IMR-90 (cell line): ENCODE measurements around the gene ASB16. TPM values are rescaled to one million over a fixed set of nuclear protein-coding genes. Genes with fewer than 3 reads are reported as not detected.

Experiments used
- ATAC-seq: fragments of 200-7000 bp; cut with Tn5 transposase; 2 replicates; pipeline ENCODE4 v1.9.1; 2020; ENCODE audit warnings: low read depth, mild to moderate bottlenecking, moderate library complexity
- BruUV-seq: library from RNA; stranded (reverse); fragments of 400-500 nt; replicated peaks from 2 replicates; lab custom pipeline; 2021; lab: Mats Ljungman, UMichigan
- CTCF ChIA-PET: fragments of 300-600 bp; formaldehyde crosslinking; extraction: SDS; loops from one replicate; lab custom pipeline; 2021; ENCODE audit warnings: antibody characterized with exemption; lab: Yijun Ruan, JAX
- POLR2A ChIA-PET: fragments of 300-600 bp; sonication (Branson Sonifier 250); formaldehyde crosslinking; loops from one replicate; lab custom pipeline; 2022; ENCODE audit warnings: antibody characterized with exemption; ENCODE audit not compliant: unreplicated experiment; lab: Charles Lee
- DNase-seq: peaks from one replicate; pipeline ENCODE4 v3.0.0; 2013
- H2AFZ ChIP-seq: replicated peaks from 2 replicates; pipeline ENCODE3; 2013; ENCODE audit warnings: low read length, mild to moderate bottlenecking; ENCODE audit not compliant: poor library complexity
- H2AK5ac ChIP-seq: 2 replicates; pipeline ENCODE4 v1.6.1; 2013; ENCODE audit warnings: low read depth, low read length, inconsistent platforms
- H2AK9ac ChIP-seq: replicated peaks from 2 replicates; pipeline ENCODE3; 2013; ENCODE audit warnings: mild to moderate bottlenecking, low read depth, low read length, moderate library complexity; ENCODE audit not compliant: poor library complexity
- H2BK120ac ChIP-seq: 2 replicates; pipeline ENCODE4 v1.6.1; 2013; ENCODE audit warnings: low read depth, low read length, inconsistent platforms
- H2BK15ac ChIP-seq: 3 replicates; pipeline ENCODE4 v1.6.1; 2013; ENCODE audit warnings: low read depth, low read length, inconsistent platforms
- H2BK20ac ChIP-seq: 2 replicates; pipeline ENCODE4 v1.6.1; 2013; ENCODE audit warnings: low read depth, mild to moderate bottlenecking, inconsistent platforms, low read length, moderate library complexity
- H2BK5ac ChIP-seq: 2 replicates; pipeline ENCODE4 v1.6.1; 2013; ENCODE audit warnings: mild to moderate bottlenecking, low read depth, low read length, inconsistent platforms; ENCODE audit not compliant: poor library complexity, severe bottlenecking
- H3K14ac ChIP-seq: replicated peaks from 2 replicates; pipeline ENCODE4 v1.6.1; 2013; ENCODE audit warnings: low read depth, low read length, inconsistent platforms
- H3K18ac ChIP-seq: 2 replicates; pipeline ENCODE4 v1.6.1; 2013; ENCODE audit warnings: low read depth, low read length, control low read depth
- H3K23ac ChIP-seq: 2 replicates; pipeline ENCODE4 v1.6.1; 2013; ENCODE audit warnings: low read depth, low read length, inconsistent platforms
- H3K27ac ChIP-seq: 2 replicates; pipeline ENCODE4 v1.5.1; 2013; ENCODE audit warnings: mild to moderate bottlenecking, control low read depth, low read length; ENCODE audit not compliant: insufficient read depth
- H3K27me3 ChIP-seq: 2 replicates; pipeline ENCODE4 v1.6.1; 2013; ENCODE audit warnings: low read length; ENCODE audit not compliant: control insufficient read depth, insufficient read depth
- H3K36me3 ChIP-seq: 2 replicates; pipeline ENCODE4 v1.6.1; 2013; ENCODE audit warnings: low read length, mixed read lengths; ENCODE audit not compliant: control insufficient read depth, insufficient read depth
- H3K4ac ChIP-seq: 2 replicates; pipeline ENCODE4 v1.6.1; 2013; ENCODE audit warnings: low read depth, low read length, inconsistent platforms
- H3K4me1 ChIP-seq: 2 replicates; pipeline ENCODE4 v1.6.1; 2013; ENCODE audit warnings: low read length, mixed read lengths; ENCODE audit not compliant: control insufficient read depth, insufficient read depth
- H3K4me2 ChIP-seq: 2 replicates; pipeline ENCODE4 v1.6.1; 2013; ENCODE audit warnings: low read depth, mild to moderate bottlenecking, control low read depth, low read length, moderate library complexity
- H3K4me3 ChIP-seq: 2 replicates; pipeline ENCODE4 v1.5.1; 2013; ENCODE audit warnings: low read depth, mild to moderate bottlenecking, control low read depth, low read length, moderate library complexity; ENCODE audit not compliant: insufficient read depth
- H3K56ac ChIP-seq: 2 replicates; pipeline ENCODE4 v1.6.1; 2013; ENCODE audit warnings: low read length, inconsistent platforms; ENCODE audit not compliant: insufficient read depth; ENCODE audit errors: extremely low read depth
- H3K79me1 ChIP-seq, 2 experiments: 2 replicates each; pipeline ENCODE4 v1.6.1; 2013; ENCODE audit warnings: low read length in 2 of 2, inconsistent platforms in 1 of 2, low read depth in 1 of 2
- H3K9ac ChIP-seq: 2 replicates; pipeline ENCODE4 v1.6.1; 2013; ENCODE audit warnings: low read depth, low read length, control low read depth
- H3K9me1 ChIP-seq: 2 replicates; pipeline ENCODE4 v1.6.1; 2013; ENCODE audit warnings: low read length, inconsistent platforms; ENCODE audit not compliant: insufficient read depth
- H3K9me3 ChIP-seq: 2 replicates; pipeline ENCODE4 v1.6.1; 2013; ENCODE audit warnings: low read length; ENCODE audit not compliant: control insufficient read depth, insufficient read depth
- H4K20me1 ChIP-seq: 2 replicates; pipeline ENCODE4 v1.6.1; 2013; ENCODE audit warnings: low read length, inconsistent platforms; ENCODE audit not compliant: insufficient read depth
- H4K5ac ChIP-seq: 2 replicates; pipeline ENCODE4 v1.6.1; 2013; ENCODE audit warnings: mild to moderate bottlenecking, low read depth, low read length, control low read depth
- H4K8ac ChIP-seq, 2 experiments: 2 replicates each; pipeline ENCODE4 v1.6.1; 2013; ENCODE audit warnings: low read depth in 2 of 2, low read length in 2 of 2, control low read depth in 1 of 2, inconsistent platforms in 1 of 2
- H4K91ac ChIP-seq: 2 replicates; pipeline ENCODE4 v1.6.1; 2013; ENCODE audit warnings: low read depth, low read length, inconsistent platforms; ENCODE audit not compliant: insufficient read depth
- BHLHE40 ChIP-seq: fragments of 150-350 bp; IDR thresholded peaks from 2 replicates; pipeline ENCODE4 v1.6.1; 2016; ENCODE audit warnings: mild to moderate bottlenecking, low read depth, low read length
- CEBPB ChIP-seq: IDR thresholded peaks from 2 replicates; pipeline ENCODE4 v1.6.1; 2012; ENCODE audit warnings: low read depth, low read length, improper control_type of control experiment
- FOS ChIP-seq: fragments of 150-350 bp; IDR thresholded peaks from 2 replicates; pipeline ENCODE4 v1.6.1; 2016; ENCODE audit warnings: low read depth, low read length
- MAZ ChIP-seq: IDR thresholded peaks from 2 replicates; pipeline ENCODE4 v1.6.1; 2012; ENCODE audit warnings: low read depth, mild to moderate bottlenecking, low read length, improper control_type of control experiment, moderate library complexity, borderline replicate concordance
- MXI1 ChIP-seq: IDR thresholded peaks from 2 replicates; pipeline ENCODE4 v1.6.1; 2012; ENCODE audit warnings: low read depth, mild to moderate bottlenecking, low read length, moderate library complexity, borderline replicate concordance
- POLR2A ChIP-seq: IDR thresholded peaks from 2 replicates; pipeline ENCODE4 v1.6.1; 2012; ENCODE audit warnings: mild to moderate bottlenecking, low read depth, low read length
- RAD21 ChIP-seq: IDR thresholded peaks from 2 replicates; pipeline ENCODE4 v1.6.1; 2012; ENCODE audit warnings: low read length, improper control_type of control experiment
- RCOR1 ChIP-seq: IDR thresholded peaks from 2 replicates; pipeline ENCODE4 v1.6.1; 2012; ENCODE audit warnings: mild to moderate bottlenecking, low read length, improper control_type of control experiment; ENCODE audit not compliant: insufficient replicate concordance
- RFX5 ChIP-seq: IDR thresholded peaks from 2 replicates; pipeline ENCODE4 v1.8.0; 2012; ENCODE audit warnings: low read depth, mild to moderate bottlenecking, low read length, moderate library complexity
- SMC3 ChIP-seq: fragments of 150-350 bp; IDR thresholded peaks from 2 replicates; pipeline ENCODE4 v1.6.1; 2016; ENCODE audit warnings: low read depth, mild to moderate bottlenecking, antibody characterized with exemption, low read length, moderate library complexity
- WGBS, 2 experiments: methylation state at CpG; one replicate each; pipeline versions ENCODE4 v1.1.5 to v1.1.7; 2013; ENCODE audit warnings: missing lambda C conversion rate in 2 of 2; ENCODE audit not compliant: insufficient read length in 1 of 2; ENCODE audit errors: extremely low coverage in 2 of 2; 5-methylcytosine and 5-hydroxymethylcytosine counted together
- dilution Hi-C: fragments of 300-500 bp; cut with HindIII; formaldehyde crosslinking; loops from one replicate; pipeline ENCODE4 v1.14.3; 2018; ENCODE audit warnings: low sequenced_read_pairs; ENCODE audit not compliant: unreplicated experiment
- in situ Hi-C: fragments of 300-500 bp; cut with MboI; formaldehyde crosslinking; loops from 3 replicates; pipeline ENCODE4 v1.14.3; 2019; ENCODE audit warnings: low sequenced_read_pairs, inconsistent platforms, mixed read lengths
- intact Hi-C: fragments of 100-400 bp; cut with micrococcal nuclease; formaldehyde crosslinking; loops from 2 replicates; pipeline ENCODE4 v1.10.0; 2022
- polyA plus RNA-seq, 3 experiments: library from polyadenylated mRNA; depleted of rRNA; stranded (reverse); fragments of >200 nt; gene quantifications; 2 replicates each; pipeline ENCODE4 v1.2.3, GENCODE V29; 2012; ENCODE audit warnings: low replicate concordance in 1 of 3
- total RNA-seq: library from RNA; depleted of rRNA; stranded (reverse); fragments of >200 nt; gene quantifications from 2 replicates; pipeline ENCODE4 v1.2.3, GENCODE V29; 2012
- TF ChIP-seq, protein P1 (sequence below): fragments of 150-350 bp; IDR thresholded peaks from 2 replicates; pipeline ENCODE4 v1.6.1; 2016; ENCODE audit warnings: low read depth, mild to moderate bottlenecking, low read length, moderate library complexity, borderline replicate concordance

ASB16 gene
- total and polyA plus RNA-seq, 2 of the 4 experiments (the other 2 are of a cell fraction) = 0.05 TPM; not detected in 1

DNA sequence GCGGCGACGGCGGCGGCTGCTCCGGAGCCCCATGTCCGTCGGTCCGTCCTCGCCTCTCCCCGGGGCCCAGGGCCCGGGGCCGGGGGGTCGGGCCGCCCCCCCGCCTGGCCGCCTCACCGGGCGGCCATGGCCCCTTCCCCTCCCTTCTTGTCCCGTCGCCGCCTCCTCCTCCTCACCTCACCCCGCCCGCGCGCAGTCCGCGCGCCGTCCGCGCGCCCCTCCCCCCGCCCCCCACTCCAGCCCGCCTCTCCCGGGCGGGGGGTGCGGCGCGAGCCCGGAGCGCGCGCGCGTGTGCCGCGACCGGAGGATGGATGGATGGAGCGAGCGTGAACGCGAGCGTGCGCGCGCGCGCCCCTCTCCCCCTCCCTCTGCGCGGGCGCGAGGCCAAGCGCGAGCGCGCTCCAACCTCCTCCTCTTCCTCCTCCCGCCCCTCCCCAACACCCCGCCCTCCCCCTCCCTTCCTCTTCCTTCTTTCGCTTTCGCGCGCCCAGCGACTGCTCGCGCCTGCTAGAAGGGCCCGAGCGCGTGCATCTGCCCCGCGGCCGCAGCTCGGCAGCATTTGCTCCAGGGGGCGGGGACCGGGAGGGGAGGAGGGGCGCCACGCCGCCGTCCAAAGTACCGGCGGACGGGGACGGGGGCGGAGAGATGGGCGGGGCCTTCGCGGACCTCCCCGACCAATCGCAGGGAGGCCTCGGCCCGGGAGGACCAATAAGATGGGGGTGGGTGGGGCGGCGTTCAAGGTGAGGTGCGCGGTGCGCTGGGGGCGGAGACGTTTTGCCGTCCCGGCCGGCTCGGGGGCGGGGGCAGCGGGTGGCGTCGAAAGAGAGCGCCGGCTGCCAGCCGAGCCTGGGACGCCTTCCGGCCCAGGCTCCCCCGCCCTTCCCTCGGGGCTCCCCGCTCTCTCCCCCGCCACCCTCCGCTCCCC, 29.3 kb downstream of the ASB16 start, which contains the start of gene ATXN7L3:
ATXN7L3 (minus strand) TSS at position 332 of the 925 bp plus-strand sequence. CDS start 1,814 bp downstream, outside the sequence.
- peak within 1 kb of the TSS; percentile 98 for H2AK5ac ChIP-seq
- in situ Hi-C loops (loop anchor here (25.0 kb wide), 2 partner anchors 312 to 437 kb away; partner anchors contain the start of gene GPATCH8), intact Hi-C loops (loop anchor here (5.0 kb wide), 3 partner anchors 127 to 322 kb away; partner anchors contain the start of gene GRN), dilution Hi-C loops (no loop called here)
- peak within 1 kb of the TSS; percentile 85 for H3K4me3 ChIP-seq
- H3K4me1 ChIP-seq = peaks cover 22% of the 10 kb centered on the region
- peaks cover 19 to 52% of the 10 kb centered on the region in 2 experiments; a peak in 3 of 4 replicates for H3K79me1 ChIP-seq
- H3K27ac ChIP-seq = peak within 1 kb of the TSS; percentile 98
- H4K5ac ChIP-seq = peak within 1 kb of the TSS; percentile 99
- H4K20me1 ChIP-seq = peaks cover 8% of the 10 kb centered on the region; the same call in 1 of the 2 replicates
- no TSS peak for BruUV-seq
- no peaks in the 10 kb centered on the region for H3K9me3 ChIP-seq
- peak within 1 kb of the TSS; percentile 97 to 99 for H4K8ac ChIP-seq
- 0% methylated on average over 23 of the region's 126 CpGs; no CpG with 5 or more reads in 1 of the 2 experiments for WGBS, 2 experiments
- no peaks in the 10 kb centered on the region for H3K27me3 ChIP-seq
- peak within 1 kb of the TSS; percentile 82 for H3K18ac ChIP-seq
- H3K14ac ChIP-seq = peak within 1 kb of the TSS; percentile 95
- peak within 1 kb of the TSS; percentile 94 for H3K9ac ChIP-seq
- H2BK120ac ChIP-seq = peak within 1 kb of the TSS; percentile 68; the same call in 1 of the 2 replicates
- ChIA-PET CTCF (no interaction called here), POLR2A (interaction anchor here (0.5 to 1.0 kb wide), 3 partner anchors 13 to 109 kb away, joined by 3 to 4 read pairs (median 4); partner anchors contain the start of genes RUNDC3A and TMUB2)
- H2AFZ ChIP-seq = peak within 1 kb of the TSS; percentile 95
- H2BK20ac ChIP-seq = no peak within 1 kb of the TSS; the same call in 1 of the 2 replicates
- peaks cover 20% of the 10 kb centered on the region for H3K9me1 ChIP-seq
- H4K91ac ChIP-seq = peak within 1 kb of the TSS; percentile 95
- H3K4me2 ChIP-seq = peak within 1 kb of the TSS; percentile 91
- TF ChIP-seq MAZ (peak; percentile 82), MXI1 (peak; percentile 58; the same call in 1 of the 2 replicates), SMC3 (no peak), BHLHE40 (no peak), RAD21 (no peak), CEBPB (no peak), RFX5 (no peak), RCOR1 (no peak), FOS (no peak), POLR2A (peak; percentile 79)
- TF ChIP-seq, protein P1, sequence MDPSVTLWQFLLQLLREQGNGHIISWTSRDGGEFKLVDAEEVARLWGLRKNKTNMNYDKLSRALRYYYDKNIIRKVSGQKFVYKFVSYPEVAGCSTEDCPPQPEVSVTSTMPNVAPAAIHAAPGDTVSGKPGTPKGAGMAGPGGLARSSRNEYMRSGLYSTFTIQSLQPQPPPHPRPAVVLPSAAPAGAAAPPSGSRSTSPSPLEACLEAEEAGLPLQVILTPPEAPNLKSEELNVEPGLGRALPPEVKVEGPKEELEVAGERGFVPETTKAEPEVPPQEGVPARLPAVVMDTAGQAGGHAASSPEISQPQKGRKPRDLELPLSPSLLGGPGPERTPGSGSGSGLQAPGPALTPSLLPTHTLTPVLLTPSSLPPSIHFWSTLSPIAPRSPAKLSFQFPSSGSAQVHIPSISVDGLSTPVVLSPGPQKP = no peak
- H2AK9ac ChIP-seq = peak within 1 kb of the TSS; percentile 100
- H2BK15ac ChIP-seq = peak within 1 kb of the TSS; percentile 54; the same call in 2 of the 3 replicates
- peak within 1 kb of the TSS; percentile 75 for H3K56ac ChIP-seq
- peak; percentile 97 for DNase-seq
- peaks cover 24% of the 10 kb centered on the region for H3K36me3 ChIP-seq
- H2BK5ac ChIP-seq = peak within 1 kb of the TSS; percentile 97
- H3K4ac ChIP-seq = peak within 1 kb of the TSS; percentile 98
- peak within 1 kb of the TSS; percentile 88 for H3K23ac ChIP-seq
- peak; percentile 84 for ATAC-seq
